GM12874 (cell line): ENCODE results near the gene CCDC157.

Experiments
- CTCF ChIP-seq: IDR thresholded peaks from 2 replicates; pipeline ENCODE4 v1.5.1; 2011; ENCODE audit warnings: low read depth, mild to moderate bottlenecking, control low read depth, low read length, moderate library complexity; ENCODE audit not compliant: insufficient read depth

Gene CCDC157

GRCh38 chr22:30336752-30337460 is 19.9 kb upstream of the CCDC157 start:
- TF ChIP-seq CTCF: no peak

- TF ChIP-seq CTCF: no peak
Observed at GRCh38 chr22:30337461-30337778, 19.4 kb upstream of the CCDC157 start.

GRCh38 chr22:30338802-30339201 is 18.0 kb upstream of the CCDC157 start:
- no peak for TF ChIP-seq CTCF

- no peak for TF ChIP-seq CTCF
Observed at GRCh38 chr22:30340911-30341685, 15.7 kb upstream of the CCDC157 start.

GRCh38 chr22:30344447-30345200 is 12.2 kb upstream of the CCDC157 start:
- TF ChIP-seq CTCF: no peak

- TF ChIP-seq CTCF: no peak
Observed at GRCh38 chr22:30347255-30347892, 9.4 kb upstream of the CCDC157 start.

- no peak for TF ChIP-seq CTCF
Observed at GRCh38 chr22:30348404-30348803, 8.4 kb upstream of the CCDC157 start.
